ENCODE results near the gene PPP6R2. TPM values are rescaled to one million over a fixed set of nuclear protein-coding genes. Genes with fewer than 3 reads are reported as not detected.

PPP6R2 gene
- total RNA-seq, 2 experiments from 2014 or later = 56.5 to 58.9 TPM

- H3K36me3 Mint-ChIP-seq (ENCODE audit: low read depth) = no peaks in the 10 kb centered on the region
- CTCF ChIA-PET = interaction anchor here (1.2 to 1.3 kb wide), 2 partner anchors 43 to 139 kb away, joined by 3 read pairs; partner anchors contain the start of gene SCO2
- no peaks in the 10 kb centered on the region for H3K9me3 Mint-ChIP-seq
- no peak overlapping the region for H3K27ac Mint-ChIP-seq
- no peak for DNase-seq
- peak overlapping the region; percentile 76 for H3K4me3 Mint-ChIP-seq
- H3K27me3 Mint-ChIP-seq = peaks cover 9% of the 10 kb centered on the region
- POLR2A ChIA-PET = interaction anchor here (1.0 to 2.2 kb wide), 4 partner anchors 9 to 50 kb away, joined by 3 to 7 read pairs (median 5); partner anchors contain the start of gene SCO2
- peaks cover 4% of the 10 kb centered on the region for H3K4me1 Mint-ChIP-seq
These were observed 139.3 kb downstream of the PPP6R2 start for GRCh38 chr22:50482107-50483074.

DNA sequence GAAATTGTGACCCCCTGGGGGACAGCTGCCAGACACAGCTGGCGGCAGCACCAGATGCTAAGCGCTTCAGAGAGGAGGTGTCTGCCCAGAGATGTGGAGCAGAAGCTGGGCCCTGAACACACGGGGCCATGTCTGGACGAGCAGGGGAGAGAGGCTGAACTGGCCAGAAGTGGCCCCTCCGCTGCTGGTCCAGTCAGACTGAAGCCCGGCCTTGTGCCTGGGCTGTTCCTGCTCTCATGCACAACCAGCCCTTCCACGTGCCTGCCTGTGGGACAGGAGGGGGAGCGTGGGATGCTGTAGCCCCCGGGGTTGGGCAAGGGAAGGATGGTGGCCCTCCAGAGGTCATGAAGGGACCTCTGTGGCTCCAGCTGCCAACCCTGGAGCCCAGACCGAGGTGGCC is 140.0 kb downstream of the PPP6R2 start:
- H3K27me3 Mint-ChIP-seq = peaks cover 9% of the 10 kb centered on the region
- H3K9me3 Mint-ChIP-seq = no peaks in the 10 kb centered on the region
- H3K27ac Mint-ChIP-seq = no peak overlapping the region
- H3K36me3 Mint-ChIP-seq (ENCODE audit: low read depth) = no peaks in the 10 kb centered on the region
- H3K4me1 Mint-ChIP-seq = peaks cover 4% of the 10 kb centered on the region
- DNase-seq = no peak
- ChIA-PET POLR2A (interaction anchor here (1.8 kb wide), 1 partner anchor 10 kb away, joined by 6 read pairs; no protein-coding TSS in a partner anchor), CTCF (interaction anchor here (1.2 to 1.3 kb wide), 2 partner anchors 42 to 139 kb away, joined by 3 read pairs; partner anchors contain the start of gene SCO2)
- peak overlapping the region; percentile 24 for H3K4me3 Mint-ChIP-seq

- POLR2A ChIA-PET = interaction anchor here (1.5 kb wide), 1 partner anchor 10 kb away, joined by 4 read pairs; no protein-coding TSS in a partner anchor
- no peak overlapping the region for H3K4me3 Mint-ChIP-seq
- CTCF ChIA-PET = interaction anchor here (1.3 kb wide), 1 partner anchor 138 kb away, joined by 3 read pairs; no protein-coding TSS in a partner anchor
- no peaks in the 10 kb centered on the region for H3K36me3 Mint-ChIP-seq (ENCODE audit: low read depth)
- no peaks in the 10 kb centered on the region for H3K9me3 Mint-ChIP-seq
- DNase-seq = no peak
- no peak overlapping the region for H3K27ac Mint-ChIP-seq
- H3K4me1 Mint-ChIP-seq = peaks cover 4% of the 10 kb centered on the region
- peaks cover 9% of the 10 kb centered on the region for H3K27me3 Mint-ChIP-seq
These were observed 140.4 kb downstream of the PPP6R2 start for GRCh38 chr22:50483556-50483955.

DNA sequence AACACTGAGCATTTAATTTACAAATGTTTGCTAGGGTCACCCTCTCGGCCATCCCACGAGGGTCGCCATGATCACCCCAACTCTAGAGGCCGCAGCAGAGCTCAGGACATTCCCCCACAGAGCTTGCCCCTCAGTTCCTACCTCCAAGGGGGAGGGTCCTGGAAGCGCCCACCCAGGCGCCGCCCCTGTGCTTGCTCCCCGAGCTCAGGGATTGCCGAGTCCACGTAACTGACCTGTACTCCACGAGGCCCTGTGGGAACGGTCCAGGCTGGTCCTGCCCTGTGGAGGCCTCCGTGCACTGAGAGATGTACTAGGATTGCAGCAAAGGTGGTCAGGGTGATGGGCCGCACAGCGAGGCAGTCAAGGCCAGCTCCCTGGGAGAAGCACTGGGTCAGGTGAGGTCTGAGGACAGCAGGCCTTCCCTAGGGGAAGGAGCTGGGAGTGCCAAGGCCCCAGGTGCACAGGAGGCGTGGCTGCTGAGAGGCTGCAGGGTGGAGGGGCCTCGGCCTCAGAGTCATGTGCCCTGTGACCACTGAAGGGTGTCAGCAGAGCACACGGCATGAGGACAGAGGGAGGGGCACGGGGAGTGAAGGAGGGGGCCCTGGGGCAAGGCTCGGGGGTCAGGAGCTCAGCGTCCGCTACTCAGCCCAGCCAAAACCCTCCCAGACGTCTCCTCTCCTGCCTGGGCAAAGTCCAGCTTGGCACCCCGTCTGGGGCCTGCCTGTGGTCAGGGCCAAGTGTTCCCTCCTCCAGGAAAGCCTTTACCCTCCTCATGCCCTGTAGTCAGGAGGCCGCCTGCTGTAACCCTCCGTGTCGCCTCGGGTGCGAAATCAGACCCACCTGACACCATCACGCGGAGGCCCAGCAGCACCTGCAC is 141.1 kb downstream of the PPP6R2 start:
- Mint-ChIP-seq H3K27me3 (peaks cover 9% of the 10 kb centered on the region), H3K4me3 (no peak overlapping the region), H3K9me3 (no peaks in the 10 kb centered on the region), H3K36me3 (ENCODE audit: low read depth) (no peaks in the 10 kb centered on the region), H3K27ac (no peak overlapping the region), H3K4me1 (peaks cover 4% of the 10 kb centered on the region)
- POLR2A ChIA-PET = interaction anchor here (1.5 kb wide), 1 partner anchor 11 kb away, joined by 4 read pairs; no protein-coding TSS in a partner anchor
- DNase-seq = no peak
- CTCF ChIA-PET = interaction anchor here (0.6 to 1.7 kb wide), 2 partner anchors 14 to 109 kb away, joined by 3 to 5 read pairs; no protein-coding TSS in a partner anchor

GRCh38 chr22:50485221-50486131 is 142.3 kb downstream of the PPP6R2 start:
- no peak overlapping the region for H3K27ac Mint-ChIP-seq

DNA sequence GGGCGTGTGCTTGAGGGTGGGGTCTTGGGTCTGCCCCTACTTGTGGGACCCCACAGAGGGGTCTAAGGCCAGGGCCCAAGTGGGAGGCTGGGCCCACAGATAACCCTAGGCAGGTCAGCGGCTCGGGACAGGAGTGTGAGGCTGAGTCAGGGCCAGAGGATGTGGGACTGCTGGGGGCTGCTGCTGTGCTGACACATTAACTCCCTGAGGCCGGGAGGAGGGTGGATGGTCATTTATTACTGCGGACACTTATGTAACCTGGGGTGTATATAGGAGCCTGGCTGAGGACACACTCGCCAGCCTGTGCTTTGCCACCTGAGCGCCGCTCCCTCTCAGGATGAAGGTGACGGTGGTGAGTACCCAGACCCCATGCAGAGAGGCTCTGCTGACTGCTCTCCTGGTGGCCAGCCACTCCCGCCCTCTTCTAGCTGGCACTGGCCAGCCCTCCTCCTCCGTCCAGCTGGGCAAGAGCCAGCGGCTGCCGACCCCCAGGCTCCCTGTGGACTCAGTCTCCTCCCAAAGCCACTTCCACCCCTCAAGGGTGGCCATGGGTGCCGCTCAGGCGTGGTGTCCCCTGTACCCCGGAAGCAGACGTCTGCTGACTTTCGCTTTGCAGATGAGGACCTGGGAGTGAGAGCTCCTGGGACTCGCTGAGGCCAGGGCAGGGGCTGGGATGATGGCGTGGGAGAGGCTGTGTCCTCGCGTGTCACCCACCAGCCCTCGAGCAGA is 143.6 kb downstream of the PPP6R2 start, which contains the start of gene MIOX:
MIOX (plus strand) TSS at position 299 of the 729 bp plus-strand sequence; CDS start at position 338, 39 bp downstream.
- ChIA-PET CTCF (no interaction called here), POLR2A (no interaction called here)
- Mint-ChIP-seq H3K9me3 (no peaks in the 10 kb centered on the region), H3K4me3 (no peak within 1 kb of the TSS), H3K36me3 (ENCODE audit: low read depth) (no peaks in the 10 kb centered on the region), H3K4me1 (peaks cover 9% of the 10 kb centered on the region), H3K27me3 (peaks cover 1% of the 10 kb centered on the region), H3K27ac (no peak within 1 kb of the TSS)
- DNase-seq = no peak

More at GRCh38 chr22:50485221-50486131, 142.3 kb downstream of the PPP6R2 start:
- H3K36me3 Mint-ChIP-seq (ENCODE audit: low read depth) = no peaks in the 10 kb centered on the region
- ChIA-PET POLR2A (interaction anchor here (1.5 kb wide), 1 partner anchor 12 kb away, joined by 4 read pairs; no protein-coding TSS in a partner anchor), CTCF (interaction anchor here (1.7 kb wide), 1 partner anchor 12 kb away, joined by 5 read pairs; no protein-coding TSS in a partner anchor)
- no peak overlapping the region for H3K4me3 Mint-ChIP-seq
- peaks cover 3% of the 10 kb centered on the region for H3K4me1 Mint-ChIP-seq
- DNase-seq = no peak
- no peaks in the 10 kb centered on the region for H3K9me3 Mint-ChIP-seq
- H3K27me3 Mint-ChIP-seq = no peaks in the 10 kb centered on the region

- Mint-ChIP-seq H3K27ac (no peak overlapping the region), H3K27me3 (peaks cover 1% of the 10 kb centered on the region), H3K4me3 (no peak overlapping the region), H3K4me1 (peaks cover 9% of the 10 kb centered on the region), H3K9me3 (no peaks in the 10 kb centered on the region), H3K36me3 (ENCODE audit: low read depth) (no peaks in the 10 kb centered on the region)
- ChIA-PET CTCF (no interaction called here), POLR2A (no interaction called here)
- DNase-seq = no peak
These were observed 144.3 kb downstream of the PPP6R2 start for GRCh38 chr22:50487290-50488005.

DNA sequence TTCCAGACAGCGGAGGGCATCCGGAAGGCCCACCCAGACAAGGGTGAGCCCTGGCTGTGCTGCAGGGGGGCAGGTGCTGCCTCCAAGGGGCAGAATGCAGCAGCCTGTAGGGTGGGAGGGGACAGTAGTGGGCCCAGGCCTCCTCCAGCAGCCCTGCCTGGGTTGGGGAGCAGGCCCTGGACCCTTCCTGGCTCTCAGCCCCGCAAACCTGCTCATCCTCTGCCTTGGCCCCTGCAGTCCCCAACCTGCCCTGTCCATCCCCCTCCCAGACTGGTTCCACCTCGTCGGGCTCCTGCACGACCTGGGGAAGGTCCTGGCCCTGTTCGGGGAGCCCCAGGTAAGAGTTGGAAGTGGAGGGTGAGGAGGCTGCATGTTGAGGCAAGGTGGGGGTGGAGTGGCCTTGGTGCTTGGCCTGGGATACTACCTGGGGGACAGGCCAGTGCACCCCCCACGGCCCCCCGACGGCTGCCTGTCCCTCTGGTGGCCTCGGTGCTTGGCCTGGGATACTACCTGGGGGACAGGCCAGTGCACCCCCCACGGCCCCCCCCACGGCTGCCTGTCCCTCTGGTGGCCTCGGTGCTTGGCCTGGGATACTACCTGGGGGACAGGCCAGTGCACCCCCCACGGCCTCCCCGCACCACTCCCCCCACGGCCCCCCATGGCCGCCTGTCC is 145.0 kb downstream of the PPP6R2 start:
- Mint-ChIP-seq H3K4me3 (no peak overlapping the region), H3K36me3 (ENCODE audit: low read depth) (no peaks in the 10 kb centered on the region), H3K9me3 (no peaks in the 10 kb centered on the region), H3K27ac (no peak overlapping the region), H3K4me1 (peaks cover 9% of the 10 kb centered on the region), H3K27me3 (peaks cover 1% of the 10 kb centered on the region)
- ChIA-PET POLR2A (no interaction called here), CTCF (no interaction called here)
- no peak for DNase-seq

GRCh38 chr22:50488886-50489285 is 145.8 kb downstream of the PPP6R2 start:
- Mint-ChIP-seq H3K27me3 (peaks cover 1% of the 10 kb centered on the region), H3K9me3 (no peaks in the 10 kb centered on the region), H3K4me3 (no peak overlapping the region), H3K27ac (no peak overlapping the region), H3K4me1 (peaks cover 9% of the 10 kb centered on the region), H3K36me3 (ENCODE audit: low read depth) (no peaks in the 10 kb centered on the region)
- POLR2A ChIA-PET = no interaction called here
- CTCF ChIA-PET = no interaction called here
- DNase-seq = no peak

- no peak for DNase-seq
- peaks cover 1% of the 10 kb centered on the region for H3K27me3 Mint-ChIP-seq
- ChIA-PET POLR2A (no interaction called here), CTCF (no interaction called here)
- no peaks in the 10 kb centered on the region for H3K9me3 Mint-ChIP-seq
- H3K27ac Mint-ChIP-seq = no peak overlapping the region
- H3K36me3 Mint-ChIP-seq (ENCODE audit: low read depth) = no peaks in the 10 kb centered on the region
- H3K4me3 Mint-ChIP-seq = no peak overlapping the region
- peaks cover 9% of the 10 kb centered on the region for H3K4me1 Mint-ChIP-seq
These were observed 146.5 kb downstream of the PPP6R2 start for GRCh38 chr22:50489363-50490243.

Measured in activated CD4-positive, alpha-beta memory T cell treated with anti-CD3 and anti-CD28 coated beads, Interleukin-2, amount 10 ng/mL, durations not matched to agents 7 days and 5 days (primary cell).